Measurements from ENCODE around the gene BFSP1.

DNA sequence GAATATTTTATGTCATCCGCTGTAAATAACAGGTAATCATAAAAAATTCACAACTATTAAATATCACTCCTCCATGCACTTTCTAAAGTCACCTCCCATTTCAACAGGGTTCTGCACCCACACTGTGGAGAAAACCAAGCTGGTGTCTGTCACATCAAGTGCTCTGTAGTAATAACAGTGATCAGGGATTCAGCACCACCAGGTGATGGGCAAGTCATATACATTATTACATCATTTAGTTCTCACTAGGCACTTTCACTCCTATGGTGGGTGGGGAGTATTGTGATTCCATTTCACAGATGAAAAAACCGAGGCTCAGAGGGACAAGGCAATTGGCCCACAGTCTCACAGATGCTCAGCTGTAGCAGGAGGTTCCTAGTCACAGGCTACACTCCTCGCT lies 8.7 kb downstream of the BFSP1 start:
- TF ChIP-seq ZNF426 (tag by site-specific recombination; IDR thresholded peaks at IDR 0.05), result no peak
- TF ChIP-seq ZNF561 (tag by site-specific recombination; IDR thresholded peaks at IDR 0.05; ENCODE audit: borderline replicate concordance), result no peak
- TF ChIP-seq FEZF1 (tag by site-specific recombination; IDR thresholded peaks at IDR 0.05), result no peak
- no peak for TF ChIP-seq ZFP41 (tag by site-specific recombination; IDR thresholded peaks at IDR 0.05; ENCODE audit: borderline replicate concordance)
- TF ChIP-seq, protein P1, sequence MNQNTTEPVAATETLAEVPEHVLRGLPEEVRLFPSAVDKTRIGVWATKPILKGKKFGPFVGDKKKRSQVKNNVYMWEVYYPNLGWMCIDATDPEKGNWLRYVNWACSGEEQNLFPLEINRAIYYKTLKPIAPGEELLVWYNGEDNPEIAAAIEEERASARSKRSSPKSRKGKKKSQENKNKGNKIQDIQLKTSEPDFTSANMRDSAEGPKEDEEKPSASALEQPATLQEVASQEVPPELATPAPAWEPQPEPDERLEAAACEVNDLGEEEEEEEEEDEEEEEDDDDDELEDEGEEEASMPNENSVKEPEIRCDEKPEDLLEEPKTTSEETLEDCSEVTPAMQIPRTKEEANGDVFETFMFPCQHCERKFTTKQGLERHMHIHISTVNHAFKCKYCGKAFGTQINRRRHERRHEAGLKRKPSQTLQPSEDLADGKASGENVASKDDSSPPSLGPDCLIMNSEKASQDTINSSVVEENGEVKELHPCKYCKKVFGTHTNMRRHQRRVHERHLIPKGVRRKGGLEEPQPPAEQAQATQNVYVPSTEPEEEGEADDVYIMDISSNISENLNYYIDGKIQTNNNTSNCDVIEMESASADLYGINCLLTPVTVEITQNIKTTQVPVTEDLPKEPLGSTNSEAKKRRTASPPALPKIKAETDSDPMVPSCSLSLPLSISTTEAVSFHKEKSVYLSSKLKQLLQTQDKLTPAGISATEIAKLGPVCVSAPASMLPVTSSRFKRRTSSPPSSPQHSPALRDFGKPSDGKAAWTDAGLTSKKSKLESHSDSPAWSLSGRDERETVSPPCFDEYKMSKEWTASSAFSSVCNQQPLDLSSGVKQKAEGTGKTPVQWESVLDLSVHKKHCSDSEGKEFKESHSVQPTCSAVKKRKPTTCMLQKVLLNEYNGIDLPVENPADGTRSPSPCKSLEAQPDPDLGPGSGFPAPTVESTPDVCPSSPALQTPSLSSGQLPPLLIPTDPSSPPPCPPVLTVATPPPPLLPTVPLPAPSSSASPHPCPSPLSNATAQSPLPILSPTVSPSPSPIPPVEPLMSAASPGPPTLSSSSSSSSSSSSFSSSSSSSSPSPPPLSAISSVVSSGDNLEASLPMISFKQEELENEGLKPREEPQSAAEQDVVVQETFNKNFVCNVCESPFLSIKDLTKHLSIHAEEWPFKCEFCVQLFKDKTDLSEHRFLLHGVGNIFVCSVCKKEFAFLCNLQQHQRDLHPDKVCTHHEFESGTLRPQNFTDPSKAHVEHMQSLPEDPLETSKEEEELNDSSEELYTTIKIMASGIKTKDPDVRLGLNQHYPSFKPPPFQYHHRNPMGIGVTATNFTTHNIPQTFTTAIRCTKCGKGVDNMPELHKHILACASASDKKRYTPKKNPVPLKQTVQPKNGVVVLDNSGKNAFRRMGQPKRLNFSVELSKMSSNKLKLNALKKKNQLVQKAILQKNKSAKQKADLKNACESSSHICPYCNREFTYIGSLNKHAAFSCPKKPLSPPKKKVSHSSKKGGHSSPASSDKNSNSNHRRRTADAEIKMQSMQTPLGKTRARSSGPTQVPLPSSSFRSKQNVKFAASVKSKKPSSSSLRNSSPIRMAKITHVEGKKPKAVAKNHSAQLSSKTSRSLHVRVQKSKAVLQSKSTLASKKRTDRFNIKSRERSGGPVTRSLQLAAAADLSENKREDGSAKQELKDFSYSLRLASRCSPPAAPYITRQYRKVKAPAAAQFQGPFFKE (tag by site-specific recombination; IDR thresholded peaks at IDR 0.05; ENCODE audit: borderline replicate concordance), result no peak
- no peak for TF ChIP-seq CTCF (tag by site-specific recombination; IDR thresholded peaks at IDR 0.05)
- TF ChIP-seq ZNF274 (IDR thresholded peaks at IDR 0.05; ENCODE audit: low read length), result no peak
- no peak for TF ChIP-seq ZNF274 (tag by site-specific recombination; IDR thresholded peaks at IDR 0.05; ENCODE audit: borderline replicate concordance)
- no peak for TF ChIP-seq ZNF23 (tag by site-specific recombination; IDR thresholded peaks at IDR 0.05; ENCODE audit: borderline replicate concordance)
